Endothelial cell of umbilical vein (primary cell): Measurements from ENCODE around the gene TMEM63B. TPM values are rescaled to one million over a fixed set of nuclear protein-coding genes. Genes with fewer than 3 reads are reported as not detected.
"Not testable (repeated sequence)": the region's sequence is repeated elsewhere in the genome, so short reads cannot be mapped to it uniquely, and the experiment has no call there.

Source experiments
- BruUV-seq: library from RNA; stranded (reverse); fragments of 400-500 nt; replicated peaks from 2 replicates; lab custom pipeline; 2021; lab: Mats Ljungman, UMichigan
- CTCF ChIA-PET: fragments of 300-600, 350-600 bp; sonication (Branson Sonifier 250); formaldehyde crosslinking; loops from one replicate; lab custom pipeline; 2021; ENCODE audit warnings: antibody characterized with exemption, inconsistent platforms; lab: Charles Lee
- POLR2A ChIA-PET: fragments of 300-600, 350-600 bp; sonication (Branson Sonifier 250); formaldehyde crosslinking; loops from one replicate; lab custom pipeline; 2021; ENCODE audit warnings: antibody characterized with exemption, inconsistent platforms; lab: Charles Lee
- DNase-seq: peaks from one replicate; pipeline ENCODE4 v3.0.0-alpha.2; 2011; ENCODE audit warnings: low read depth, low spot score
- FAIRE-seq: peaks from 2 replicates; lab custom pipeline; 2011; peaks lifted over from hg19 to GRCh38; lab: Jason Lieb, UNC
- H2AFZ ChIP-seq: 2 replicates; pipeline ENCODE4 v1.6.0; 2012; ENCODE audit warnings: low read depth, low read length, control low read depth, inconsistent platforms
- H3K27ac ChIP-seq: 2 replicates; pipeline ENCODE4 v1.5.1; 2011; ENCODE audit warnings: low read depth, mild to moderate bottlenecking, control low read depth, low read length, moderate library complexity; ENCODE audit not compliant: insufficient read depth
- H3K27me3 ChIP-seq, 2 experiments: 2 replicates each; pipeline versions ENCODE4 v1.6.0 to v1.6.1; 2011; ENCODE audit warnings: low read length in 2 of 2, mixed read lengths in 1 of 2; ENCODE audit not compliant: control insufficient read depth in 2 of 2, insufficient read depth in 2 of 2
- H3K36me3 ChIP-seq, 2 experiments: 2 replicates in 1 of 2; 3 replicates in 1 of 2; pipeline ENCODE4 v1.5.1; 2011; ENCODE audit warnings: low read length in 2 of 2, mild to moderate bottlenecking in 1 of 2, moderate library complexity in 1 of 2; ENCODE audit not compliant: control insufficient read depth in 2 of 2, insufficient read depth in 2 of 2; ENCODE audit errors: extremely low read depth in 1 of 2
- H3K4me1 ChIP-seq: 3 replicates; pipeline ENCODE4 v1.5.1; 2011; ENCODE audit warnings: mild to moderate bottlenecking, low read length; ENCODE audit not compliant: control insufficient read depth, insufficient read depth; ENCODE audit errors: extremely low read depth
- H3K4me2 ChIP-seq: 2 replicates; pipeline ENCODE4 v1.6.1; 2011; ENCODE audit warnings: low read length, control low read depth, mixed read lengths; ENCODE audit not compliant: insufficient read depth
- H3K4me3 ChIP-seq, 3 experiments: fragments of 200-600 bp in 1 of 3; sonication (generic), shearing (Covaris generic) in 1 of 3; replicated peaks in 1 of 3; 2 replicates each; pipeline ENCODE4 v1.5.1; 2011 to 2016; ENCODE audit warnings: control low read depth in 3 of 3, low read length in 3 of 3, mild to moderate bottlenecking in 2 of 3, inconsistent platforms in 1 of 3, low read depth in 1 of 3, moderate library complexity in 1 of 3; ENCODE audit not compliant: insufficient read depth in 1 of 3
- H3K79me2 ChIP-seq: 2 replicates; pipeline ENCODE4 v1.6.0; 2012; ENCODE audit warnings: low read length, inconsistent platforms; ENCODE audit not compliant: control insufficient read depth, insufficient read depth
- H3K9ac ChIP-seq: replicated peaks from 2 replicates; pipeline ENCODE3; 2011; ENCODE audit warnings: low read length, control low read depth; ENCODE audit not compliant: insufficient read depth; ENCODE audit errors: extremely low read depth
- H3K9me1 ChIP-seq: replicated peaks from 3 replicates; pipeline ENCODE4 v1.6.0; 2011; ENCODE audit warnings: mild to moderate bottlenecking, low read length; ENCODE audit not compliant: control insufficient read depth, insufficient read depth; ENCODE audit errors: extremely low read depth
- H3K9me3 ChIP-seq: replicated peaks from 2 replicates; pipeline ENCODE4 v1.5.1; 2012; ENCODE audit warnings: low read length, inconsistent platforms; ENCODE audit not compliant: control insufficient read depth, insufficient read depth
- H4K20me1 ChIP-seq: replicated peaks from 2 replicates; pipeline ENCODE3; 2011; ENCODE audit warnings: mild to moderate bottlenecking, low read length; ENCODE audit not compliant: control insufficient read depth, insufficient read depth; ENCODE audit errors: extremely low read depth
- FOS ChIP-seq: IDR thresholded peaks from 2 replicates; pipeline ENCODE4 v1.6.1; 2011; ENCODE audit warnings: mild to moderate bottlenecking, low read length, moderate library complexity, borderline replicate concordance; ENCODE audit not compliant: insufficient read depth
- MYC ChIP-seq: IDR thresholded peaks from one replicate; pipeline ENCODE4 v1.6.1; 2011; ENCODE audit warnings: mild to moderate bottlenecking, low read depth, low read length
- POLR2AphosphoS5 ChIP-seq: IDR thresholded peaks from 2 replicates; pipeline ENCODE4 v1.6.1; 2012; ENCODE audit warnings: low read depth, mild to moderate bottlenecking, control low read depth, low read length, moderate library complexity; ENCODE audit not compliant: insufficient read depth
- dilution Hi-C: fragments of 300-500 bp; cut with MboI; formaldehyde crosslinking; loops from one replicate; pipeline ENCODE4 v1.15.0; 2019; ENCODE audit warnings: low sequenced_read_pairs; ENCODE audit not compliant: extremely low pct_ligation_motif_present
- intact Hi-C: fragments of 100-400 bp; cut with micrococcal nuclease; formaldehyde crosslinking; loops from one replicate; pipeline ENCODE4 v1.10.0; 2022
- polyA plus RNA-seq, 4 experiments: library from polyadenylated mRNA; depleted of rRNA in 3 of 4; stranded (reverse) in 3 of 4; unstranded in 1 of 4; fragments of >200 nt; gene quantifications; 2 replicates each; pipeline versions ENCODE4 v1.2.1 to v1.2.3, GENCODE V29; 2011 to 2012; ENCODE audit warnings: missing spikeins in 1 of 4
- total RNA-seq: library from RNA; stranded (reverse); gene quantifications from 2 replicates; pipeline ENCODE4 v1.2.3, GENCODE V29; 2021
- TF ChIP-seq, protein P1 (sequence below): IDR thresholded peaks from 2 replicates; pipeline ENCODE4 v1.6.1; 2011; ENCODE audit not compliant: insufficient read depth, insufficient read length
- TF ChIP-seq, protein P2 (sequence below), 2 donors: IDR thresholded peaks; 1 replicate in 1 of 2; 2 replicates in 1 of 2; pipeline ENCODE4 v1.5.1; 2011; ENCODE audit warnings: low read length in 2 of 2, mild to moderate bottlenecking in 2 of 2, moderate library complexity in 2 of 2, control low read depth in 1 of 2, inconsistent platforms in 1 of 2, low read depth in 1 of 2; ENCODE audit not compliant: insufficient read depth in 1 of 2; ENCODE audit errors: extremely low read depth in 1 of 2

The TMEM63B gene
- total and polyA plus RNA-seq, 2 donors (not counting 3 experiments of a cell fraction or from before 2014, with no cell fraction given) = 49.7 to 56.1 TPM

DNA sequence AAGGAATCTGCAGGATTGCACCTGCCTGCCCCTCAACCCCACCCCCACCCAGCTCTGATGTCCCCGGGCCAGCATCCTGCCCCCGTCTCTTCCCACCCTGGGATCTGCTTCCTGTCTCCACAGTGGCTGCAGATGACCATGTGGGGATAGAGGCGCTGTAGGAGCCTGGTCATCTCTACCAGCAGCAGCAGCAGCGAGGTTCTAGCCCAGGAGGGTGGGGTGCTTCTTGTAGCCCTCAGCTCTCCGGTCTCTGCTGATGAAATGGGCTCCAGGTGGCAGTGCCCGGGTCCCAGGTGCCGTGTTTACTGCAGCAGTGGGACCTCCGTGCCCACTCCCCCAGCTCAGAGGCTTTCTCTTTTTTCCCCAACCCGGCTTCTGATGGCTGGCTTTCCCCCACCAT lies 56.4 kb downstream of the TMEM63B start:
- no peak overlapping the region for H3K27ac ChIP-seq
- no peak overlapping the region for H3K9ac ChIP-seq
- FAIRE-seq (no peak), DNase-seq (no peak)
- H3K36me3 ChIP-seq = no peaks in the 10 kb centered on the region
- TF ChIP-seq, protein P1, sequence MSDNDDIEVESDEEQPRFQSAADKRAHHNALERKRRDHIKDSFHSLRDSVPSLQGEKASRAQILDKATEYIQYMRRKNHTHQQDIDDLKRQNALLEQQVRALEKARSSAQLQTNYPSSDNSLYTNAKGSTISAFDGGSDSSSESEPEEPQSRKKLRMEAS = no peak
- no peak for TF ChIP-seq FOS
- TF ChIP-seq, protein P2, sequence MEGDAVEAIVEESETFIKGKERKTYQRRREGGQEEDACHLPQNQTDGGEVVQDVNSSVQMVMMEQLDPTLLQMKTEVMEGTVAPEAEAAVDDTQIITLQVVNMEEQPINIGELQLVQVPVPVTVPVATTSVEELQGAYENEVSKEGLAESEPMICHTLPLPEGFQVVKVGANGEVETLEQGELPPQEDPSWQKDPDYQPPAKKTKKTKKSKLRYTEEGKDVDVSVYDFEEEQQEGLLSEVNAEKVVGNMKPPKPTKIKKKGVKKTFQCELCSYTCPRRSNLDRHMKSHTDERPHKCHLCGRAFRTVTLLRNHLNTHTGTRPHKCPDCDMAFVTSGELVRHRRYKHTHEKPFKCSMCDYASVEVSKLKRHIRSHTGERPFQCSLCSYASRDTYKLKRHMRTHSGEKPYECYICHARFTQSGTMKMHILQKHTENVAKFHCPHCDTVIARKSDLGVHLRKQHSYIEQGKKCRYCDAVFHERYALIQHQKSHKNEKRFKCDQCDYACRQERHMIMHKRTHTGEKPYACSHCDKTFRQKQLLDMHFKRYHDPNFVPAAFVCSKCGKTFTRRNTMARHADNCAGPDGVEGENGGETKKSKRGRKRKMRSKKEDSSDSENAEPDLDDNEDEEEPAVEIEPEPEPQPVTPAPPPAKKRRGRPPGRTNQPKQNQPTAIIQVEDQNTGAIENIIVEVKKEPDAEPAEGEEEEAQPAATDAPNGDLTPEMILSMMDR (IDR thresholded peaks at IDR 0.05; ENCODE audit: extremely low read depth in 1 of 2, insufficient read depth in 1 of 2, low read depth in 1 of 2, low read length in 2 of 2) = no peak
- no peak for TF ChIP-seq MYC
- TF ChIP-seq POLR2AphosphoS5 = no peak
- POLR2A ChIA-PET = no interaction called here
- dilution Hi-C loops = no loop called here
- H2AFZ ChIP-seq = no peak overlapping the region
- H3K27me3 ChIP-seq = no peaks in the 10 kb centered on the region
- H3K4me1 ChIP-seq = peaks cover 34% of the 10 kb centered on the region
- H3K9me1 ChIP-seq = no peaks in the 10 kb centered on the region
- intact Hi-C loops = no loop called here
- H3K79me2 ChIP-seq = no peaks in the 10 kb centered on the region
- H3K4me2 ChIP-seq = no peak overlapping the region
- no peaks in the 10 kb centered on the region for H3K9me3 ChIP-seq
- H3K4me3 ChIP-seq = no peak overlapping the region
- CTCF ChIA-PET = interaction anchor here (1.6 kb wide), 1 partner anchor 9 kb away, joined by 5 read pairs; no protein-coding TSS in a partner anchor
- H4K20me1 ChIP-seq = no peaks in the 10 kb centered on the region
- BruUV-seq = no TSS peak

DNA sequence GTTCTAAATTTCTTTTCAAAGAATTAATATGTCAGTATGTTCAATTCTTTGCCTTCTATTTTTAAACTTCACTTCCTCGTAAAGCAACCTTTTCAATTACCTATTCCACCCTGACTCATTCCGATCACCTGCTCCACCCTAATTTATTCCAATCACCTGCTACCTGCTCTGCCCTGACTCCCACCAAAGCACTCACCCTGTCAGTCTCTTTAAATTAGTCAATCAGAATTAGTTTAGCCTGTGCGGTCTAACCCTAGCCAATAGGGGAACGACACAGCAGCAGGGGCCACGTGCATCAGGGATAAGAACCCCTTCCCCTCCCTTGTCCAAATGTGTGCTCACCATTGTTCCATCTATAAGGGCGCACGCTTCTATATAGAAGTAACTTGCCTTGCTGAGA lies 58.0 kb downstream of the TMEM63B start:
- H3K4me1 ChIP-seq = peaks cover 18% of the 10 kb centered on the region
- H3K9ac ChIP-seq, H3K9me3 ChIP-seq, H4K20me1 ChIP-seq, H3K79me2 ChIP-seq, FAIRE-seq, H3K9me1 ChIP-seq, BruUV-seq, H3K27me3 ChIP-seq, H3K4me2 ChIP-seq, intact Hi-C loops, H2AFZ ChIP-seq, POLR2A ChIA-PET, H3K36me3 ChIP-seq, H3K4me3 ChIP-seq, dilution Hi-C loops, H3K27ac ChIP-seq, DNase-seq: not testable (repeated sequence)
- CTCF ChIA-PET = interaction anchor here (1.3 to 3.9 kb wide), 3 partner anchors 13 to 50 kb away, joined by 3 to 28 read pairs (median 8); partner anchors contain the start of gene SLC29A1
